ENCODE results near the gene FAT1. TPM values are rescaled to one million over a fixed set of nuclear protein-coding genes. Genes with fewer than 3 reads are reported as not detected.

The FAT1 gene
- total and polyA plus RNA-seq, 2 donors (not counting 1 experiment from before 2014, with no cell fraction given), result 151 to 729 TPM

- Histone ChIP-seq H3K4me2 (ENCODE audit: extremely low read depth, insufficient read depth, low read length) (no peak overlapping the region), H3K36me3 (ENCODE audit: control insufficient read depth, insufficient read depth, low read length) (no peaks in the 10 kb centered on the region), H3K4me3 (replicated peaks in 1 of 4; ENCODE audit: control extremely low read depth in 1 of 4, insufficient read depth in 1 of 4, low read depth in 3 of 4, low read length in 4 of 4) (no peak overlapping the region), H3K9me3 (ENCODE audit: control insufficient read depth, insufficient read depth, low read depth, low read length) (no peaks in the 10 kb centered on the region), H3K79me2 (ENCODE audit: control insufficient read depth, insufficient read depth, low read length) (peaks cover 74% of the 10 kb centered on the region), H3K27ac (ENCODE audit: insufficient read depth, low read length) (no peak overlapping the region), H4K20me1 (ENCODE audit: control insufficient read depth, extremely low read depth, insufficient read depth, low read length) (no peaks in the 10 kb centered on the region), H3K4me1 (ENCODE audit: control insufficient read depth, extremely low read depth, insufficient read depth, low read length) (peaks cover 14% of the 10 kb centered on the region), H3K9ac (ENCODE audit: insufficient read depth, low read length) (no peak overlapping the region), H3K27me3 (ENCODE audit: control insufficient read depth, insufficient read depth, low read length) (no peaks in the 10 kb centered on the region), H2AFZ (ENCODE audit: low read length) (no peak overlapping the region)
- peak in 1 of 2 donors; percentile 45 for DNase-seq (ENCODE audit: low read depth in 2 of 2)
- TF ChIP-seq EZH2 (IDR thresholded peaks at IDR 0.05; ENCODE audit: low read length, missing control alignments), result no peak
- no peak for TF ChIP-seq CTCF (conservative IDR thresholded peaks at IDR 0.05 in 1 of 2, IDR thresholded peaks at IDR 0.05 in 1 of 2; ENCODE audit: low read depth in 1 of 2, low read length in 2 of 2)
Observed at GRCh38 chr4:186689476-186689875, 34.2 kb downstream of the FAT1 start.

GRCh38 chr4:186688150-186688943 lies 35.3 kb downstream of the FAT1 start:
- TF ChIP-seq EZH2 (IDR thresholded peaks at IDR 0.05; ENCODE audit: low read length, missing control alignments), result no peak
- TF ChIP-seq CTCF (conservative IDR thresholded peaks at IDR 0.05 in 1 of 2, IDR thresholded peaks at IDR 0.05 in 1 of 2; ENCODE audit: low read depth in 1 of 2, low read length in 2 of 2), result no peak
- Histone ChIP-seq H3K27ac (ENCODE audit: insufficient read depth, low read length) (no peak overlapping the region), H3K27me3 (ENCODE audit: control insufficient read depth, insufficient read depth, low read length) (no peaks in the 10 kb centered on the region)

GRCh38 chr4:186687265-186687664 lies 36.4 kb downstream of the FAT1 start:
- TF ChIP-seq EZH2 (IDR thresholded peaks at IDR 0.05; ENCODE audit: low read length, missing control alignments), result no peak
- TF ChIP-seq CTCF (conservative IDR thresholded peaks at IDR 0.05 in 1 of 2, IDR thresholded peaks at IDR 0.05 in 1 of 2; ENCODE audit: low read depth in 1 of 2, low read length in 2 of 2), result no peak
- Histone ChIP-seq H3K9ac (ENCODE audit: insufficient read depth, low read length) (no peak overlapping the region), H3K27me3 (ENCODE audit: control insufficient read depth, insufficient read depth, low read length) (no peaks in the 10 kb centered on the region), H3K27ac (ENCODE audit: insufficient read depth, low read length) (no peak overlapping the region), H3K79me2 (ENCODE audit: control insufficient read depth, insufficient read depth, low read length) (peaks cover 75% of the 10 kb centered on the region), H3K36me3 (ENCODE audit: control insufficient read depth, insufficient read depth, low read length) (no peaks in the 10 kb centered on the region), H2AFZ (ENCODE audit: low read length) (no peak overlapping the region), H3K4me3 (replicated peaks in 1 of 4; ENCODE audit: control extremely low read depth in 1 of 4, insufficient read depth in 1 of 4, low read depth in 3 of 4, low read length in 4 of 4) (no peak overlapping the region), H3K4me1 (ENCODE audit: control insufficient read depth, extremely low read depth, insufficient read depth, low read length) (peaks cover 10% of the 10 kb centered on the region), H3K4me2 (ENCODE audit: extremely low read depth, insufficient read depth, low read length) (no peak overlapping the region), H4K20me1 (ENCODE audit: control insufficient read depth, extremely low read depth, insufficient read depth, low read length) (no peaks in the 10 kb centered on the region), H3K9me3 (ENCODE audit: control insufficient read depth, insufficient read depth, low read depth, low read length) (no peaks in the 10 kb centered on the region)
- no peak for DNase-seq (ENCODE audit: low read depth in 2 of 2)

More at GRCh38 chr4:186688150-186688943, 35.3 kb downstream of the FAT1 start:
- H2AFZ ChIP-seq (ENCODE audit: low read length), result no peak overlapping the region
- peaks cover 75% of the 10 kb centered on the region for H3K79me2 ChIP-seq (ENCODE audit: control insufficient read depth, insufficient read depth, low read length)
- H3K9me3 ChIP-seq (ENCODE audit: control insufficient read depth, insufficient read depth, low read depth, low read length), result no peaks in the 10 kb centered on the region
- no peak overlapping the region for H3K9ac ChIP-seq (ENCODE audit: insufficient read depth, low read length)
- H4K20me1 ChIP-seq (ENCODE audit: control insufficient read depth, extremely low read depth, insufficient read depth, low read length), result no peaks in the 10 kb centered on the region
- DNase-seq (ENCODE audit: low read depth in 2 of 2), result no peak
- peaks cover 12% of the 10 kb centered on the region for H3K4me1 ChIP-seq (ENCODE audit: control insufficient read depth, extremely low read depth, insufficient read depth, low read length)
- H3K4me3 ChIP-seq (replicated peaks in 1 of 4; ENCODE audit: control extremely low read depth in 1 of 4, insufficient read depth in 1 of 4, low read depth in 3 of 4, low read length in 4 of 4), result no peak overlapping the region
- no peak overlapping the region for H3K4me2 ChIP-seq (ENCODE audit: extremely low read depth, insufficient read depth, low read length)
- H3K36me3 ChIP-seq (ENCODE audit: control insufficient read depth, insufficient read depth, low read length), result no peaks in the 10 kb centered on the region

Measured in fibroblast of lung (primary cell).